GM12878 (cell line): ENCODE measurements around the gene CPNE9. TPM values are rescaled to one million over a fixed set of nuclear protein-coding genes. Genes with fewer than 3 reads are reported as not detected.

Source experiments
- ATAC-seq: fragments of 200-7000 bp; cut with Tn5 transposase; 3 replicates; pipeline ENCODE4 v1.9.1; 2020; ENCODE audit warnings: mild to moderate bottlenecking, moderate library complexity
- BruUV-seq: library from RNA; stranded (reverse); fragments of 400-500 nt; replicated peaks from 2 replicates; lab custom pipeline; 2021; lab: Mats Ljungman, UMichigan
- CTCF ChIA-PET: fragments of 300-600 bp; sonication (Branson Sonifier 250); formaldehyde crosslinking; extraction: SDS; loops from one replicate; lab custom pipeline; 2021; ENCODE audit warnings: inconsistent platforms; lab: Yijun Ruan, JAX
- POLR2A ChIA-PET: fragments of 350-600 bp; formaldehyde crosslinking; extraction: SDS; loops from one replicate; lab custom pipeline; 2021; ENCODE audit warnings: inconsistent platforms; lab: Charles Lee
- RAD21 ChIA-PET: fragments of 300-600 bp; sonication (Branson Sonifier 250); formaldehyde crosslinking; loops from one replicate; lab custom pipeline; 2023; ENCODE audit warnings: antibody characterized with exemption; ENCODE audit not compliant: unreplicated experiment; lab: Charles Lee
- SMC1A ChIA-PET: fragments of 300-600 bp; sonication (Branson Sonifier 250); formaldehyde crosslinking; loops from one replicate; lab custom pipeline; 2023; ENCODE audit not compliant: unreplicated experiment, uncharacterized antibody; lab: Charles Lee
- DNase-seq: peaks from one replicate; pipeline ENCODE4 v3.0.0-alpha.2; 2011; ENCODE audit warnings: low read depth, low spot score
- FAIRE-seq: peaks from 3 replicates; lab custom pipeline; 2011; peaks lifted over from hg19 to GRCh38; lab: Jason Lieb, UNC
- H2AFZ ChIP-seq: 2 replicates; pipeline ENCODE4 v1.6.0; 2011; ENCODE audit warnings: low read depth, low read length, control low read depth; ENCODE audit not compliant: control insufficient read depth
- H3K27ac ChIP-seq: 2 replicates; pipeline ENCODE4 v1.5.1; 2011; ENCODE audit warnings: control low read depth; ENCODE audit not compliant: control insufficient read depth, insufficient read depth
- H3K27me3 ChIP-seq, 2 experiments: replicated peaks in 1 of 2; 2 replicates each; pipeline versions ENCODE4 v1.6.0 to v1.6.1; 2011; ENCODE audit warnings: low read length in 1 of 2; ENCODE audit not compliant: control insufficient read depth in 2 of 2, insufficient read depth in 2 of 2
- H3K36me3 ChIP-seq, 2 experiments: 2 replicates each; pipeline ENCODE4 v1.5.1; 2011; ENCODE audit warnings: low read length in 1 of 2; ENCODE audit not compliant: control insufficient read depth in 2 of 2, insufficient read depth in 2 of 2
- H3K4me1 ChIP-seq: 2 replicates; pipeline ENCODE4 v1.6.1; 2011; ENCODE audit warnings: mild to moderate bottlenecking, low read length, moderate library complexity, mixed read lengths; ENCODE audit not compliant: control insufficient read depth, insufficient read depth
- H3K4me2 ChIP-seq: 2 replicates; pipeline ENCODE4 v1.6.0; 2011; ENCODE audit warnings: control low read depth; ENCODE audit not compliant: control insufficient read depth, insufficient read depth
- H3K4me3 ChIP-seq: fragments of 200-600 bp; sonication (generic); 2 replicates; pipeline ENCODE4 v1.5.1; 2016
- H3K79me2 ChIP-seq: 2 replicates; pipeline ENCODE4 v1.6.0; 2011; ENCODE audit warnings: low read length; ENCODE audit not compliant: control insufficient read depth, insufficient read depth
- H3K9ac ChIP-seq: 2 replicates; pipeline ENCODE4 v1.8.0; 2011; ENCODE audit warnings: low read length, control low read depth, mixed read lengths; ENCODE audit not compliant: control insufficient read depth, insufficient read depth
- H3K9me3 ChIP-seq: replicated peaks from 3 replicates; pipeline ENCODE4 v1.5.1; 2011; ENCODE audit warnings: mild to moderate bottlenecking, low read length; ENCODE audit not compliant: control insufficient read depth, insufficient read depth
- H4K20me1 ChIP-seq: 2 replicates; pipeline ENCODE4 v1.6.0; 2011; ENCODE audit not compliant: control insufficient read depth, insufficient read depth
- BCL11A ChIP-seq: IDR thresholded peaks from 2 replicates; pipeline ENCODE4 v1.6.1; 2011; ENCODE audit warnings: low read depth, low read length
- EP300 ChIP-seq, 2 experiments: fragments of 150-350 bp in 1 of 2; IDR thresholded peaks; 2 replicates each; pipeline ENCODE4 v1.6.1; 2011 to 2012; ENCODE audit warnings: low read depth in 2 of 2, low read length in 2 of 2, borderline replicate concordance in 1 of 2, improper control_type of control experiment in 1 of 2, inconsistent platforms in 1 of 2; ENCODE audit not compliant: control insufficient read depth in 1 of 2
- ESRRA ChIP-seq: IDR thresholded peaks from 2 replicates; pipeline ENCODE4 v1.6.1; 2012; ENCODE audit warnings: mild to moderate bottlenecking, low read length, improper control_type of control experiment
- HDGF ChIP-seq: fragments of 450-650 bp; IDR thresholded peaks from 2 replicates; pipeline ENCODE4 v1.6.1; 2016; ENCODE audit warnings: antibody characterized with exemption
- IKZF1 ChIP-seq: fragments of 450-650 bp; conservative IDR thresholded peaks from 2 replicates; pipeline ENCODE4 v1.6.1; 2017; ENCODE audit warnings: antibody characterized with exemption, mild to moderate bottlenecking
- MEF2B ChIP-seq: fragments of 450-650 bp; IDR thresholded peaks from 2 replicates; pipeline ENCODE4 v1.6.1; 2018; ENCODE audit warnings: mild to moderate bottlenecking, moderate library complexity; ENCODE audit not compliant: partially characterized antibody, poor library complexity, severe bottlenecking
- NR2F1 ChIP-seq: fragments of 450-650 bp; conservative IDR thresholded peaks from 2 replicates; pipeline ENCODE4 v1.6.1; 2017; ENCODE audit warnings: mild to moderate bottlenecking
- PAX5 ChIP-seq: IDR thresholded peaks from 2 replicates; pipeline ENCODE4 v1.6.1; 2011; ENCODE audit warnings: low read depth, low read length, borderline replicate concordance
- RFX5 ChIP-seq: IDR thresholded peaks from 2 replicates; pipeline ENCODE4 v1.6.1; 2011; ENCODE audit warnings: low read depth, low read length, improper control_type of control experiment
- RUNX3 ChIP-seq: IDR thresholded peaks from 2 replicates; pipeline ENCODE4 v1.6.1; 2012; ENCODE audit warnings: low read length, inconsistent platforms
- TARDBP ChIP-seq: IDR thresholded peaks from 2 replicates; pipeline ENCODE4 v1.6.1; 2016; ENCODE audit warnings: borderline replicate concordance
- TCF3 ChIP-seq: IDR thresholded peaks from 2 replicates; pipeline ENCODE4 v1.6.1; 2012; ENCODE audit warnings: low read depth, mild to moderate bottlenecking, low read length, borderline replicate concordance; ENCODE audit not compliant: insufficient read depth
- WGBS: methylation state at CpG from one replicate; pipeline ENCODE4 v1.1.6; 2016; ENCODE audit warnings: low lambda C conversion rate; ENCODE audit not compliant: insufficient replicate concordance, insufficient coverage; ENCODE audit errors: missing lambda C conversion rate; 5-methylcytosine and 5-hydroxymethylcytosine counted together
- in situ Hi-C: fragments of 300-500 bp; cut with MboI; formaldehyde crosslinking; loops from 9 replicates; pipeline ENCODE4 v1.14.3; 2018; ENCODE audit warnings: mixed read lengths
- intact Hi-C: fragments of 100-400 bp; cut with micrococcal nuclease; formaldehyde crosslinking; loops from one replicate; pipeline ENCODE4 v1.14.2; 2022; ENCODE audit not compliant: unreplicated experiment
- polyA plus RNA-seq, 11 experiments: library from polyadenylated mRNA; depleted of rRNA in 4 of 11; unstranded in 6 of 11; stranded (reverse) in 5 of 11; fragments of >200 nt; fragmentation: Nextera tagmentation in 4 of 11; fragmentation: Illumina TruSeq in 1 of 11; extraction: Ambion mirVana in 4 of 11; extraction: Trizol in 1 of 11; gene quantifications; 1 replicate in 1 of 11; 2 replicates in 10 of 11; pipeline versions ENCODE4 v1.2.1 to v1.2.3, GENCODE V29; 2011 to 2016; ENCODE audit warnings: inconsistent platforms in 2 of 11, missing spikeins in 2 of 11, low read depth in 1 of 11
- total RNA-seq, 4 experiments: library from RNA; depleted of rRNA in 3 of 4; stranded (reverse); fragments of >200 nt in 3 of 4; fragmentation: Illumina TruSeq in 1 of 4; extraction: Trizol in 1 of 4; gene quantifications; 2 replicates each; pipeline versions ENCODE4 v1.2.1 to v1.2.3, GENCODE V29; 2013 to 2021
- TF ChIP-seq, protein P1 (sequence below): IDR thresholded peaks from 2 replicates; pipeline ENCODE4 v1.6.1; 2012; ENCODE audit warnings: mild to moderate bottlenecking, low read depth, low read length
- TF ChIP-seq, protein P2 (sequence below): fragments of 450-650 bp; IDR thresholded peaks from 2 replicates; pipeline ENCODE4 v1.6.1; 2017; ENCODE audit warnings: low read depth, mild to moderate bottlenecking, moderate library complexity

Gene CPNE9
- total and polyA plus RNA-seq, 10 of the 15 experiments (the other 5 are each of a cell fraction or from before 2014, with no cell fraction given) = 0.02 to 0.12 (median 0.05) TPM; not detected in 7

DNA sequence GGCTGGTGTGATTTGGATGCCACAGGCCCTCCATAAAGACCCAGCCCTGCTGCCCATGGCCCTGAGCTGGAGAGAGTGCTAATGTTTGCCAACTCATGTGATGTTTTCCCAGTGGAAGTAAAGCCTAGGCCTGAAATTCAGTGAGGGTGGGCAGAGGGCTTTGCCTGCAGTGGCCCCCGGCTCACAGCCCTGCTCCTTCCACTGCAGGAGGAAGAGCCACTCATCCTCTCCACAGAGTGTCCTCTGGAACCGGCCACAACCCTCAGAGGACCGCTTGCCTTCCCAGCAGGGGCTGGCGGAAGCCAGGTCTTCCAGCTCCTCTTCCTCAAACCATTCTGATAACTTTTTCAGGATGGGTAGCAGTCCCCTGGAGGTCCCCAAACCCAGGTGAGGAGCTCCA is 13.9 kb upstream of the CPNE9 start (continued):
- TF ChIP-seq, protein P1, sequence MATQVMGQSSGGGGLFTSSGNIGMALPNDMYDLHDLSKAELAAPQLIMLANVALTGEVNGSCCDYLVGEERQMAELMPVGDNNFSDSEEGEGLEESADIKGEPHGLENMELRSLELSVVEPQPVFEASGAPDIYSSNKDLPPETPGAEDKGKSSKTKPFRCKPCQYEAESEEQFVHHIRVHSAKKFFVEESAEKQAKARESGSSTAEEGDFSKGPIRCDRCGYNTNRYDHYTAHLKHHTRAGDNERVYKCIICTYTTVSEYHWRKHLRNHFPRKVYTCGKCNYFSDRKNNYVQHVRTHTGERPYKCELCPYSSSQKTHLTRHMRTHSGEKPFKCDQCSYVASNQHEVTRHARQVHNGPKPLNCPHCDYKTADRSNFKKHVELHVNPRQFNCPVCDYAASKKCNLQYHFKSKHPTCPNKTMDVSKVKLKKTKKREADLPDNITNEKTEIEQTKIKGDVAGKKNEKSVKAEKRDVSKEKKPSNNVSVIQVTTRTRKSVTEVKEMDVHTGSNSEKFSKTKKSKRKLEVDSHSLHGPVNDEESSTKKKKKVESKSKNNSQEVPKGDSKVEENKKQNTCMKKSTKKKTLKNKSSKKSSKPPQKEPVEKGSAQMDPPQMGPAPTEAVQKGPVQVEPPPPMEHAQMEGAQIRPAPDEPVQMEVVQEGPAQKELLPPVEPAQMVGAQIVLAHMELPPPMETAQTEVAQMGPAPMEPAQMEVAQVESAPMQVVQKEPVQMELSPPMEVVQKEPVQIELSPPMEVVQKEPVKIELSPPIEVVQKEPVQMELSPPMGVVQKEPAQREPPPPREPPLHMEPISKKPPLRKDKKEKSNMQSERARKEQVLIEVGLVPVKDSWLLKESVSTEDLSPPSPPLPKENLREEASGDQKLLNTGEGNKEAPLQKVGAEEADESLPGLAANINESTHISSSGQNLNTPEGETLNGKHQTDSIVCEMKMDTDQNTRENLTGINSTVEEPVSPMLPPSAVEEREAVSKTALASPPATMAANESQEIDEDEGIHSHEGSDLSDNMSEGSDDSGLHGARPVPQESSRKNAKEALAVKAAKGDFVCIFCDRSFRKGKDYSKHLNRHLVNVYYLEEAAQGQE = no peak
- TF ChIP-seq RFX5 (no peak), EP300 (IDR thresholded peaks at IDR 0.05; ENCODE audit: borderline replicate concordance in 1 of 2, control insufficient read depth in 1 of 2, low read depth in 2 of 2, low read length in 2 of 2) (no peak), TCF3 (no peak), TARDBP (no peak)
- TF ChIP-seq, all 136 proteins: peak for 0

DNA sequence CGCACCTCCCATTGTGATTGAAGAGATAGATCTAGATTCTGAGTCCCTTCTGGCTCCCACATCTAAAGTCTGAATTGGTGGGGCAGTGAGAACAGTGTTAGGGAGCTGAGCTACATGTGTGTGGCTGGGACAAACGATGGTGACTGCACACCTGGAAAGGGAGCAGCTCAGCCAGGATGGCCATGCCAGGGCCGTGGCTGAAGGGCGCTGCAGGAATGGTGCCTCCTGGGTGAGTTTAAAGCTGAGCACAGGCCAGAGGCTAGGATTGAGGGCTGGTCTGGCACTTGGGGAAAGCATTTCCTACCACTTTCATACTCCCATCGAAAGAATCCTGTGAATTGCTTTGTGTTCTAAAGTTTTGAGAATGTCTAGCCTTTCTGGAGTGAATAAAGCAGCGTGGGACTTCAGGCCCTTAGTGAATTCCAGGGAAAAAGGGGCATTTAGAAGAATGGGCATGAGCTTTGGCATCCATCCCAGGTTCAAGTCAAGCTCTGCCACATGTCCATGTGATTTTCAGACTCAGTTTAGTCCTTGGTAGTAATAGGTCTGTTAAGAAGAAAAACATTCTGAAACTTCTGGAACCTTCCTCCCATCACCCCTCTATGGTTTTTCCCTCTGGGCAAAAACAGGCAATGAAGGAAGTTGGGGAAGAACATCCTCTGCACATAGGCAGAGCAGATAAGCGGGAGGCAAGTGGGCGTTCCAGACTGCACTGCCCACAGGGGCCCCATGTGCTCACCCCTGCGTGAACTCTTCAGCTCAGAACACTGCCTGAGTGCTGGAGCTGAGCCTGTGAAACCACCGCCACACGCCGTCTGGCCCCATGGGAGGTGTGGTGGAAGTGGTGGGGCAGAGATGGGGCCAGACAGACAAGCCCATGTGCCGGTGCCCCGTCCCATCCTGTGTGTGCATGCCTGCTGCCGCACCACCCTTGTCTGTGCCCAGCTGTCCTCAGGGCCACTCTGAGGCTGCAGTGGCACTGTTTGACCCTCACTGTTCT is 12.9 kb upstream of the CPNE9 start:
- POLR2A ChIA-PET = interaction anchor here (0.5 to 1.0 kb wide), 2 partner anchors 37 to 48 kb away, joined by 4 to 5 read pairs; no protein-coding TSS in a partner anchor
- FAIRE-seq = no peak
- DNase-seq = peak; percentile 28
- no peak overlapping the region for H3K27ac ChIP-seq
- no peaks in the 10 kb centered on the region for H3K27me3 ChIP-seq
- peaks cover 10% of the 10 kb centered on the region for H3K4me1 ChIP-seq
- no peak overlapping the region for H3K9ac ChIP-seq
- H3K4me2 ChIP-seq = no peak overlapping the region
- intact Hi-C loops = no loop called here
- H3K36me3 ChIP-seq = peaks cover 24% of the 10 kb centered on the region in 2 experiments
- no peaks in the 10 kb centered on the region for H3K79me2 ChIP-seq
- H3K4me3 ChIP-seq = no peak overlapping the region
- no peaks in the 10 kb centered on the region for H3K9me3 ChIP-seq
- in situ Hi-C loops = no loop called here
- no TSS peak for BruUV-seq
- RAD21 ChIA-PET = interaction anchor here (1.0 to 1.1 kb wide), 2 partner anchors 40 to 187 kb away, joined by 3 to 4 read pairs; no protein-coding TSS in a partner anchor
- peaks cover 5% of the 10 kb centered on the region; the same call in 1 of the 2 replicates for H4K20me1 ChIP-seq
- SMC1A ChIA-PET = interaction anchor here (1.1 to 2.5 kb wide), 5 partner anchors 9 to 40 kb away, joined by 3 to 8 read pairs (median 4); no protein-coding TSS in a partner anchor
- H2AFZ ChIP-seq = no peak overlapping the region
- WGBS = 28% methylated on average over 15 of the region's 15 CpGs
- CTCF ChIA-PET = interaction anchor here (1.5 to 3.1 kb wide), 2 partner anchors 36 to 337 kb away, joined by 4 to 9 read pairs; no protein-coding TSS in a partner anchor
- peak; percentile 98 for ATAC-seq
- TF ChIP-seq IKZF1 (peak; percentile 41), MEF2B (peak; percentile 94), NR2F1 (peak; percentile 75), RUNX3 (peak; percentile 74), HDGF (peak; percentile 74; the same call in 1 of the 2 replicates), BCL11A (0 out of 2 replicates have a peak, but pooled peaks have one; percentile 9), PAX5 (peak; percentile 94), ESRRA (no peak)
- TF ChIP-seq, protein P2, sequence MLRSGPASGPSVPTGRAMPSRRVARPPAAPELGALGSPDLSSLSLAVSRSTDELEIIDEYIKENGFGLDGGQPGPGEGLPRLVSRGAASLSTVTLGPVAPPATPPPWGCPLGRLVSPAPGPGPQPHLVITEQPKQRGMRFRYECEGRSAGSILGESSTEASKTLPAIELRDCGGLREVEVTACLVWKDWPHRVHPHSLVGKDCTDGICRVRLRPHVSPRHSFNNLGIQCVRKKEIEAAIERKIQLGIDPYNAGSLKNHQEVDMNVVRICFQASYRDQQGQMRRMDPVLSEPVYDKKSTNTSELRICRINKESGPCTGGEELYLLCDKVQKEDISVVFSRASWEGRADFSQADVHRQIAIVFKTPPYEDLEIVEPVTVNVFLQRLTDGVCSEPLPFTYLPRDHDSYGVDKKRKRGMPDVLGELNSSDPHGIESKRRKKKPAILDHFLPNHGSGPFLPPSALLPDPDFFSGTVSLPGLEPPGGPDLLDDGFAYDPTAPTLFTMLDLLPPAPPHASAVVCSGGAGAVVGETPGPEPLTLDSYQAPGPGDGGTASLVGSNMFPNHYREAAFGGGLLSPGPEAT = peak; percentile 29; the same call in 1 of the 2 replicates
